ENCODE data around the gene RYK.
"Not testable (repeated sequence)": the region's sequence is repeated elsewhere in the genome, so short reads cannot be mapped to it uniquely, and the experiment has no call there.

RYK gene

DNA sequence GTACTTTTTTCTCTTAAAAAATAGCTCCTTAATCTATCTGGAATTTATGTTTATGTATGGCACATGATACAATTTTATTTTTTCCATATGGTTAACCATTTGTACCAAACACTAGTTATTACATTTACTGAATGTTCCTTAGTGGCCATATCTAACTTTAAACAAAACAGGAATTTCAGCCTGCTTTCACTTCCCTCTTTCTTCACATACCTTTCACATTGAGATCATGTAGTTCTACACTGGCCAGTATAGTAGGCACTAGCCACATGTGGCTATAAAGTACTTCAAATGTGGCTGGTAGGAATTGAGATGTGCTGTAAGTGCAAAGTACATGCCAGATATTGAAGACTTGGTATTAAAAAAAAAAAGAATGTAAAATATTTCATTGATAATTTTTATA is 4.7 kb upstream of the RYK start:
- no peak for DNase-seq (ENCODE audit: low read depth in 2 of 2)

DNA sequence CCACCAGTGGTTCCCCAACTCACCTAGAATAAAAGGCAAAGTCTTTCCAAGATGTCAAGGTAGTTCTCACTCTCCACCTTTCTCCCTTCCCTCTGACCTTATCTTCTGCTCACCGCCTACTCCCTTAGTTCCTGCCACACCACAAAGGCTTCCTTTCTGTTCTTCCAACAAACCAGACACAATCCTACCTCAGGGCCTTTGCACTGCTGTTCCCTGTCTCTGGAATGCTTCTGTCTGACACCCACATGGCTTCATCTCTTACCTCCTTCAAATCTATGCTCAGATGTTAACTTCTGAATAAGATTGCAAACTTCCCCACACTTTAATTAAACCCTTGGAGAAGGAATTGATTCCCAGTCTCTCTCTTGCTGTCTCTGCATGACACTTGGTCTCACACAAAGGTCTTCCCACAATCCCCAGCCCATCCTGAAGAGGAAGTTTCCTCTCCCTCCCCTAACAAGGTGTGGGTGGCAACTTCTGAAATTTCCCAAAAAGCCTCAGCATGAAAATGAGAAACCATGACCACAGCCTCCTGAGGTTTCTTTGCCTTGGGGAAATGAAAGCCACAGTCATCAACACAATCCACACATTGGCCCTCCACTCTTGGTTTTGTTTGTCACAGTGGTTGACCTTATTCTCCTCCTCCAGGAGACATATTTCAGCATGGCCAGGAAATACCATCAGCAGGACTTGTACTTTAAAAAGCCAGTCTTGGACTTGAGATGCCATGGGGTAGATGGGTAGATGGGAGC is 3.0 kb upstream of the RYK start:
- peak in 1 of 2 experiments; percentile 20 for DNase-seq (ENCODE audit: low read depth in 2 of 2)

DNA sequence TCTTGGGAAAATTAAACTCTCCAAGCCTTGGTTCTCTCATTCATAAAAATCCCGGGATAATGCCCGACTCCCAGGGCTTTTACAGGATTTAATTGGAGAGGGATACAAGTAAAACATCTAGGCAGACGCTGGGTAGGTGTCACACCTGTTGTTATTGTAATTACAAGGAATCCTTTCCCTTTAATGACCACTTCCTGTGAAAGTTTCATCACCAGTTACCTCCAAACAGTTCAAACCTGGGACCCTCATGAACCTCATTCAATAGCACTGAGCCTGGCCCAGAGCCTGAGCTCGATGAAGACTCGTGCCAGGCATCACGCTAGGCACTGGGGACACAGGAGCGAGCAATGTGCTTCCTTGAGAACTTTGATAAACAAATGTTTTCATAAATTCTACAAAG is 2.1 kb upstream of the RYK start:
- no peak for DNase-seq (ENCODE audit: low read depth in 2 of 2)

DNA sequence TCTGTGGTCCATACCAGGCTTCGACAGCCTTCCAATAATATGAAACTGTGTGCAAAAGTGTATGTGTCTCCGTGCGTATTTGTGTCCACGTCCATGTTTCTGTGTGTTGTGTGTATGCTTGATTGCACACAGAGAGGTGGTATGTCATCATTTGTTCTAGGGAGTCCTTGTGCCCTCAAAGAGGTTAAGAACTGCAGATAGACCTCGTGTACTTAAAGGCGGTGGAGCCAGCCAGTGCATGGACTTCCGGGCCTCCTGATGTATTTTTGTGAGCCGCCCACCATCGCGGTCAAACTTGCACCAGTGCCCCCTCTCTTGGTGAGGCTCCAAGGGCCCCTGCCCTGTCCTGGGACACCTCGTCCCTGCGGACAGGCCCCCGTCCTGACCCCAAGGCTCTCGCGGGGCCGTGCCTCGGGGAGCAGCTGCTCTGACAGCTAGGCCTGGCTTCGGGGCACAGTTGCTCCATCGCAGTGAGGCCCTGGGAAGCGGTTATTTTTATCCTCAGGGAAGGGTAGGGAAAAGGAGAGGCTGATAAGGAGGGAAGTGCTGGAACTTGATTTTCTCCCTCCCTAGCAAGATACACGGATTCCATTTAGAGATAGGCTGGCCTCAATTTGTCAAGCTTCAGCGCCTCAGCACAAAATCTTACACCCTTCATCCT is 1.2 kb upstream of the RYK start:
- DNase-seq (ENCODE audit: low read depth in 2 of 2): no peak

DNA sequence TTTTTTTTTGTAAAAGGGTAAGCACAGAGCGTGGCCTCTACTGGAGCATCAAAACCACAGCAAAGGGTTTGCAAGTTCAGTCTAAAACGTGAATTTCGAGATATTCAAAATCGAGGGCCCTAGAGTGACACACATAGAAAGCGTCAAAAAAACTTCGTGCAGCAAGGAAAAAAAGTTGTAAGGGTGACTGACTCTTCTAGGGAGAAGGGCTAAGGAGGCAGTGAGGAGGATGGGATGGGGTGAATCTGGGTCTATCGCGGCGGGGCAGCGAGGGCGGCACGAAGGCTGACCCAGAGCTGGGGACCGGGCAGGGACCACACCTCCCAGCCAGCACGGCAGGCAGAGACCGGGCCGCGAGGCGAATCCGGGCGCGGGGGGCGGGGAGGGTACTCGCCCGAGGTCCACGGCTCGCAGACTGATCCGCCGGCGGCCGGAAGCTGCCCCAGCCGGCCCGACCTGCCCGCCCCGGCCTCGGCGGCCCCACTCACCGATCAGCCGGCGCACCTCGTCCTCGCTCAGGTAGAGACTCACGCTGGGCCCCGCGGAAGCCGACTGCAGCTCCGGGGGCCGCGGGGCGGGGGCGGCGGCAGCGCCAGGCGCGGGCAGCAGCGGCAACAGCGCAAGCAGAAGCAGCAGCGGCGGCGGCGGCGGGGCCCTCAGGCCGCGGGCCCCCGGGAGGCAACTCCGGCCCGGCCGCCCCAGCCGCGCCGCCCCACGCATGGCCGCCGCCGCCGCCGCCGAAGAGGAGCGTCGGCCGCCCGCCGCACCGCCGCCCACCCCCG is 533 bp downstream of the RYK start:
- peak; percentile 6 to 42 for DNase-seq (ENCODE audit: low read depth in 2 of 2)

DNA sequence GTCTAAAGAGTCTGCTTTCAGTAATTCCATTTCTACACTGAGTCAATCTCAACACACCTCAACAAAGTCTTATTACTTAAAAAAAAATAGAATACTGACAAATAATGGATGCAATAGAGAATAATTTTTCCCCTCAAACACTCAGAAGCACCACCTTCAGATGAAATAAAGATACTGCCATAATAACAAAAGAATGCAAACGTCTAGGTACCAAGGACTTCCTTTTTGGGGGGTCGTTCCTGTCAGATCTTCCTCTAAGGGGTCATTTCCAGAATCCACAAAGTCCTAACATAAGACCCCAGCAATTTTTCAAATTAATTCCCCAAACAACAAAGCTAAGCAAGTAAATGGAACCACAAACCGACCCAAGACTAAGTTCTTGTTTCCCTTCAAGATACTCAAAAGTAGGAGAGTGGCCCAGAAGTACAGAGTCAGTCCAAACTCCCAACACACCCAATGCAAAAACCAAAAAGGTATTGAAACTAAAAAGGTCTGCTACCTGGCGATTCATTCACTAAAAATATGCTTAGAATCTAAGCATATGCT is 1.3 kb downstream of the RYK start:
- DNase-seq (ENCODE audit: low read depth in 2 of 2): no peak

DNA sequence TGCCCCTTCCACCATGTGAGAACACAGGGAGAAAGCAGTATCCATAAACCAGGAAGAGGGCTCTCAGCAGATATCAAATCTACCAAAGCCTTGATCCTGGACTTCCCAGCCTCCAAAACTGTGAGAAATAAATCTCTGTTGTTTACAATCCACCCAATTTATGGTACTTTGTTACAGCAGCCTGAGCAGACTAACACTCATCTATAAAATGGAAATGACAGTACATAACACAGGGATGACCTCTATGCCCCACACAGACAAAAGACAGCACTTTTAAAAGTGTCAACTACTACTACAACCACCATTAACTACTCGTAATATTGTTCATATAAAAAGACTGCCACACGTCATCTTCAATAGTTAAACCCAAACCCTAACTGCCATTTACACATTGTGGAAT is 5.7 kb downstream of the RYK start:
- no peak for DNase-seq (ENCODE audit: low read depth in 2 of 2)

DNA sequence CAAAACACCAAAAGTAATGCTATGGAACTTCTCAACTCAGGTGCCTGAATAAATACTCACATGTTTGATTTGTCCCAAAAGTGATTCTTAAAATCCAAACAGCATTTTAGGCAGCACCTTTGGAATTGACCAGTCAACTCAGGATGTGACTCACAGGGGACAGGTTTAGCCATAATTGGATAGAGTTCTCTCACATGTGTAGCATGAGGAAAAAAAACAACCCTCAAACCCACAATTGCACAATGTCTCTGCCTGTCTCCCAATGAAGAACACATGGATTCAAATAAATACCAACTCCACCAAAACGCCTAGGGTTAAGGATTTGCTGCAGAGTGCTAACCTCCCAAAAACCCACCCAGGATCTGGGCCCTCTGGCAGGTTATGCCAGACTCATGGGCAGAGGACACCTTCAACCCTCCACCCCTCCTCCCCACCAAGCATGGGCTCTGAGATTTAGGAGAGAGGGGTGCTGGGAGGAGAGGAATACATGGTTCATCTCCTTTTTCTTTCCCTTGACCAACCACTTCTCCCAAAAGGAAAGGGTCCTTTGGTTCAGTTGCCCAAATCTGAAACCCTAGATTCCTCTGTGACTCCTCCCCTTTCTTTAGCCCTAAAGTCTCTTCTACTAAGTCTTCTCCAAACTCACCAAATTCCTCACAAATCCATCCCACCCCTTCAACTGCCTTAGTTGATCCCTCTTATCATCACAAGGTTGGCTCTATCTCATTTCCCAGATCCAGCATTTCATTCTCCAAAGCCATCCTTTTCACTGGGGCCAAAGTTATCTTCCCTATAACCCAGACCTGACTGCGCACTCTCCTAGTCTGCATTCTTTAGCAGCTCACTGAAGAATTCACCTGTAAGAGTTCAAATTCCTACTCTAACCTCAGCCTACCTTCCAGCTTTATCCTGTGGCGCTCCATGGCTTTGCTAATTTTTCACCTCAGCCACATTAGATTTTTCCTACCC is 7.7 kb downstream of the RYK start:
- no peak for DNase-seq (ENCODE audit: low read depth in 2 of 2)

DNA sequence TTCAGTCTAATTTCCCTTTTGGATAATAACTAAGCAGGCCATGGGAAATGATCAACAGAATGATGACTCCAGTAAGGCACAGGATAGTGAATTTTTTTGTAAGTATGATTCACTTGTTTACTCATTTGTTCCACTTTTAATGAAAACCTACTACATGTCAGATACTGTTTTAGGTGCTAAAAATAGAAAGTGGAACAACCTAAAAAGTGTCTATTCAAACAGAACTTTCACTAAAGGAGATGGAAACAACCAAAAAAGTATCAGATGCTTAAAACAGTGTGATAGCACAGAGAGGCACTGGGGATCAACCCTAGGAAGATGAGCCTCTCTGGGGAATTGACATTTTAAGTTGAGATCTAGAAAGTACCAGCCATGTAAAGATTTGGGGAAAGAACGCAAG is 11.1 kb downstream of the RYK start:
- no peak for DNase-seq (ENCODE audit: low read depth in 2 of 2)

DNA sequence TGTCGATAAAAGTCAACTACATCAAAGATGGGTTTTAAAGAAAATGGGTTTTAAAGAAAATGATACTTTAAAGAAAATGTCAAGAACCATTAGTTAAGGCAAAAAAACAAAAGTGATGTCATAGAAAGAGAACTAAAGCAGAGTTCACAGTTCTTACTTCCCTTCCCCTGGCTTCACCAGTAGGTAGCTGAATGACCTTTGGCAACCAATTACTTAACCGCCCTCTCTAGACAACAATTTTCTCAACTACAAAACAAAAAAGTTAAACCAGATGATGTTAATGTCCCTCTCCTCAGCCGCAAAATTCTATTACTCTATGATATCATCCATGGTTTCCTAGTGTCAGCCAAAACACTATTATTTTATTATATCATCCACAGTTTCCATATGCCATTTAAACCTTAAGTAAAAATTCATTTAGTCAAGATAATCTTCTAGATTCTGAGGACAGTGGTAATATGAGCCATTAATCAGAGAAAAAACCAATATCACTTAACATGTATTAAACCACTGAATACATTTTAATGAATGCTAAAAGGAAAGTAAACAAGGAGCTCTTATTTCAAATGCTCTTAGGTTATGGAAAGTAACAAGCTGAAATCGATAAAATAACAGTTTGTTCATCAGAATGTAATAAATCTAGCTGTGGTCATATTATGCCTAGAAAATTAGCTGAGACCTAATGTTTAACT is 13.1 kb downstream of the RYK start:
- DNase-seq (ENCODE audit: low read depth in 2 of 2): no peak

DNA sequence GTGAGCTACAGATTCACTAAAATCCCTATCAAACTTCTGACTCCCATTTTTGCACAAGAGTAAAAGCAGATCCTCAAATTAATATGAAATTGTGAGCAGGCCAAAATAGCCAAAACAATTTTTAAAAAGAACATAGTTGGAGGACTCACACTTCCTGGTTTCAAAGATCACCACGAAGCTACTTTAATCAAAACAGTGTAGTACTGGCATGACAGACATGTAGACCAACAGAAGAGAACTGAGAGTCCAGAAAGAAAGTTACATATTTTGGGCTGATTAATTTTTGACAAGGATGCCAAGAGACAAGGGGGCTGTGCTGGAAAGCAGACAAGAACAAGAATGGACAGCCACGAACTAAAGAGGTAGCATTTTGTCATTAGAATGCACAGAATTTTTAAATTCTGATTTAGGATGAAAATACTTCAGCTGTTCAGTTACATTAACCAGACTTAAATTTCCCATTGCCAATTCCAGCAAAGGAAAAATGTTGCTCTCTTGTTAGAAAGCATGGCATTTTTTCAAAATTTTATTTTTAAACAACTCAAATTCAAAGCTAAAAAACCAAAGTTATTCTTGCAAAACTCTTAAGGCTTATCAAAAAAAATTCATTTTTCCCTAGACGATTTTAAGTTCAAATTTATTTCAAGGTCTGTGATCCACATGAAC is 14.0 kb downstream of the RYK start:
- no peak for DNase-seq (ENCODE audit: low read depth in 2 of 2)

DNA sequence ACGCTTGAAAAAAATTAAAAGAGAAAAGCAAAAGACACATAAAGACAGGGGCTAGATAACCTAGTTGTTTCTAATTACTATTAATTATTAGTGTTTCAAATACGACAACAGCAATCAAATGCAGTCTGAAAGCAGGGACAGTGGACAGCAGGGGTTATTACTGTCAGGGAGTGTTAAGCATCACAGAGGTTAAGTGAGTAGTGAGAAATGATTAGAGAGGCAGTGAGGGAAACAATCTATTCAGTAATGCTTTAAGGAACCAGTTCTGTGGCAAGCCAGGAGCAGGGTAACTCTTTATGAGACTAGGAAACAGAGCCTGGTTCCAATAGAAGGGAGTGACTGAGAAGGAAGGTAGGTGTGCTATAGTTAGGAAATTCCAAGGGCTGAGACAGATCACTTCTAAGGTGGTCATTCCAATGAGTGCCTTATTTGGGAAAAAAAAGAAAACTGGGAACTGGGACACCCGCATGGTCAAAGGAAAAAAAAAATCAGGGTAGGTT is 15.0 kb downstream of the RYK start:
- DNase-seq (ENCODE audit: low read depth in 2 of 2): no peak

DNA sequence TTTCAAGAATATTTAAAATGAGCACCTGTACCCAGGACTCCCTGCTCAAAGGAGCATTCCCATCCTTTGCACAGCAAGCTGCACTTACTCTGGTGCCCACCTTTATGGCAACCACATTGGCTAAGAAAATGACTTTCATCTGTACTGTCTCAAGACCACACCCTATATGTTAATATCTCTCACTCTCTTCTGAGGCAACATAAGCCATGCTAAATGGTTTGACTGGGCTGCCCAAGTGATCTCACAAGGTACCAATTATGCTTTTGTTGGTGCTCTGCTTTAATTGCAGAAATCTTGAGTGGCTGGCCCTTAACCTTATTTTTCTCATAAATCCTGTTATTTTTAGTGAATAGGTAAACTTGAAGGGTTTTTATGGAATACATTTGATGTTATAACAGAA is 17.7 kb downstream of the RYK start:
- no peak for DNase-seq (ENCODE audit: low read depth in 2 of 2)

DNA sequence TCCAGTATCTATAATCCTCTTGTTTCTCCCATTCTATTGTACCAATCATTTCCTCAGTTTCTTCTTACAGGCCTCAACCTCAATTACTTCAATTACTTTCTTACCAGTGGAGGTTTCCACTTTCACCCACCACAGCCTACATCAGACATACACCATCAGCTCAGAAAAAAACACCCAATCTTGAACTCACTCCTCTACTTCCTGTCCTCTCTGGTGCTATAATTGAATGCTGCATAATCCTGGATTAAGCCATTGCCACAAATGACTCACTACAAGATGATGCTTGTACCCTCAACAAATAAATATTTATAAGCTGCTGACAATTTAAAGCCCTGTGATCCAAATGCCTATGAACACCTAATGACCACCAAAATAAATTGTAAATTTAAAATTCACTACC is 18.5 kb downstream of the RYK start:
- no peak for DNase-seq (ENCODE audit: low read depth in 2 of 2)

DNA sequence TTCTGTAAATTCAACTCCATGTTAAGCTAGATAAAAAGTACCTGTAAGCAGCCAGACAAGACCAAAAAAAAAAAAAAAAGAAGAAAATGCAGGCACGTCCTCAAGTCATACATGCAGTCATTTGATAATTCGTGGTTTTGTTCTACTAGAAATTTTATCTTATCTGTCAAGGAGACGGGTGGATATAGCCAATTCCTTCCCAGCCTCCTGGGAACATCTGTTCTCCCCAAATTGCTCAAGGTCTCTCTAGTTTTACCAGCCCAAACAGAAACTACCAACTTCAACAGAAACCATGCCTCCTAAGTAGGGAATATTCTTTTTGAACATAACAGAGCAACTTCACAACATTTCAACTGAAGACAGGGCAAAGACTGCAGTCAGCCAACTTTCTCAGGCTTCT is 19.5 kb downstream of the RYK start:
- no peak for DNase-seq (ENCODE audit: low read depth in 2 of 2)

DNA sequence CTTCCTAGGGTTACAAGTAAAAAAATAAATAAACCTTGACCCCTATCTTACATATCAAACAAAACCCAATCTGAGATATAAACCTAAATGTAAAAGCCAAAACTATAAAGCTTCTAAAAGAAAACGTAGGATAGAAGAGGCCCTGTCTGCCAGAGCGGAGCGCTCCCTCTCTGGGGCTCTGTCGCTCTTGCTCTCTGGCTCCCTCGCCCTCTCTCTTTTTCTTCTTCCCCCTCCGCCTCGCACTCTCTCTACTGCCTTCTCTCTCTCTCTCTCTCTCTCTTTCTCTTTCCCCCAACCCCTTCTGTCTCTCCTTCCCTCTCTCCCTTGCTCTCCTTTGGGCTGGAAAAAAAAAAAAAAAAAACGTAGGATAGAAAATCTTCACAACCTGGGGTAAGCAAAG is 21.6 kb downstream of the RYK start:
- no peak for DNase-seq (ENCODE audit: low read depth in 2 of 2)

DNA sequence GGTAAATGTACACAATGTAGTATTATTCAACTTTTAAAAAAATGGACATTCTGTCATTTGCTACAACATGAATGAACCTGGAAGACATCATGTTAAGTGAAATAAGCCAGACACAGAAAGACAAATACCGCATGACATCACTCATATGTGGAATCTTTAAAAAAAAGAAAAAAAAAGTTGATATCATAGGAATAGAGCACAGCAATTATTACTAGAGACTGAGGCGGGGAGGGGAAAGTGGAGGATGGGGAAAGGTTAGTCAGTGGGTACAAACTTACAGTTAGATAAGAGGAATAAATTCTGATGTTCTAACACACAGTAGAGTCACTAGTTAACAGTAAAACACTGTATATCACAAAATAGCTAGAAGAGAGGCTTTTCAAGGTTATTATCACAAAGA is 22.2 kb downstream of the RYK start:
- no peak for DNase-seq (ENCODE audit: low read depth in 2 of 2)

DNA sequence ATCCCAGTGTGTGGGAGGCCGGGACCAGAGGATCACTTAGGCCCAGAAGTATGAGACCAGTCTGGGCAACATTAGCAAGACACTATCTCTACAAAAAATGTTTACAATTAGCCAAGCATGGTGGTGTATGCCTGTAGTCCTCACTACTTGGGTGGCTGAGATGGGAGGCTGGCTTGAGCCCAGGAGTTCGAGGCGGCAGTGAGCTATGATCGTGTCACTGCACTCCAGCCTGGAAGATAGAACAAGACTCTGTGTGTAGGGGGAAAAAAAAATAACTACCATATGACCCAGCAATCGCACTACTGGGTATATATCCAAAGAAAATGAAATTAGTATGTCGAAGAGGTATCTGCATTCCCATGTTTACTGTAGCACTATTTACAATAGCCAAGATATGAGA is 22.6 kb downstream of the RYK start:
- no peak for DNase-seq (ENCODE audit: low read depth in 2 of 2)

DNA sequence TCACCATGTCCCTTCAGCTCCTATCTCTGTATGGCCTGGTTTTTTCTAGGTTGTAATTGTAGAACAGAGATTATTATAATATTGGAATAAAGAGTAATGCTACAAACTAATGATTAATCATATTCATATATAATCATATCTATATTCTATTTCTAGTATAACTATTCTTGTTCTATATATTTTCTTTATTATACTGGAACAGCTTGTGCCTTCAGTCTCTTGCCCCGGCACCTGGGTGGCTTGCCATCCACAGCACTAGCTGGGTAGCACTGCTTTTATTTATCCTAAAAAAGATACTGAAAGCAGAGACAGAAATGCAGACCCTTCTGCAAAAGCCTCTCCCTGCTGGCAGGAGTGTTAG is 25.9 kb downstream of the RYK start:
- DNase-seq (ENCODE audit: low read depth in 2 of 2): not testable (repeated sequence)

DNA sequence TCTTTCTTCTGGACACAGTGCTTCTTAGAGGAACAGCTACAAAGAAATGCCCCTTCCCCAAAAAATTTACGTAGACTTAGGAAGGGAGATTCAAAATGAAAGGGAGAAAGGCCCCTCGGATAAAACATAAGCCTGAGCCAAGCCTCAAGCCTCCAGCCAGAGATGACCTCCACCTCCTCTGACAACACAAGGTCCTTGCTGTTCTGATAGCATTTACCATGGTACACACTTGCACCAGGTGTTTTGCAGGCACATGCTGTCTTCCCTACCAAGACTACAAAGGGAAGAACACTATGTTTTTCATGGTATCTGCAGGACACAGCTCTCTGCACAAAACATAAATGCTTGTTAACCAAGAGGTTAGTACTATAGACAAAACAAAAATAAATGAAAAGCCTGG is 27.8 kb downstream of the RYK start:
- DNase-seq (ENCODE audit: low read depth in 2 of 2): no peak

Measured in stimulated activated CD4-positive, alpha-beta T cell treated with anti-CD3 and anti-CD28 coated beads, Interleukin-12 subunit alpha, Interleukin-12 subunit beta, amount 100 ng/mL, for 24 hours (primary cell).